ENCODE data around the gene GRIA4.

GRCh38 chr11:106001304-106002012 is 391.6 kb downstream of the GRIA4 start:
- TF ChIP-seq CTCF (tag by site-specific recombination; IDR thresholded peaks at IDR 0.05) (no peak), SP2 (tag by site-specific recombination; IDR thresholded peaks at IDR 0.05) (no peak), HOXD13 (CRISPR knock-in tag; IDR thresholded peaks at IDR 0.05; ENCODE audit: borderline replicate concordance) (no peak), KLF9 (tag by site-specific recombination; IDR thresholded peaks at IDR 0.05; ENCODE audit: low read depth) (no peak)

Measured in HEK293 (cell line).